Endothelial cell of umbilical vein (primary cell): ENCODE measurements around the gene LRRC8E. TPM values are rescaled to one million over a fixed set of nuclear protein-coding genes. Genes with fewer than 3 reads are reported as not detected.

Experiments
- BruUV-seq: library from RNA; stranded (reverse); fragments of 400-500 nt; replicated peaks from 2 replicates; lab custom pipeline; 2021; lab: Mats Ljungman, UMichigan
- CTCF ChIA-PET: fragments of 300-600, 350-600 bp; sonication (Branson Sonifier 250); formaldehyde crosslinking; loops from one replicate; lab custom pipeline; 2021; ENCODE audit warnings: antibody characterized with exemption, inconsistent platforms; lab: Charles Lee
- POLR2A ChIA-PET: fragments of 300-600, 350-600 bp; sonication (Branson Sonifier 250); formaldehyde crosslinking; loops from one replicate; lab custom pipeline; 2021; ENCODE audit warnings: antibody characterized with exemption, inconsistent platforms; lab: Charles Lee
- DNase-seq: peaks from one replicate; pipeline ENCODE4 v3.0.0-alpha.2; 2011; ENCODE audit warnings: low read depth, low spot score
- FAIRE-seq: peaks from 2 replicates; lab custom pipeline; 2011; peaks lifted over from hg19 to GRCh38; lab: Jason Lieb, UNC
- H2AFZ ChIP-seq: 2 replicates; pipeline ENCODE4 v1.6.0; 2012; ENCODE audit warnings: low read depth, low read length, control low read depth, inconsistent platforms
- H3K27ac ChIP-seq: 2 replicates; pipeline ENCODE4 v1.5.1; 2011; ENCODE audit warnings: low read depth, mild to moderate bottlenecking, control low read depth, low read length, moderate library complexity; ENCODE audit not compliant: insufficient read depth
- H3K27me3 ChIP-seq, 2 experiments: 2 replicates each; pipeline versions ENCODE4 v1.6.0 to v1.6.1; 2011; ENCODE audit warnings: low read length in 2 of 2, mixed read lengths in 1 of 2; ENCODE audit not compliant: control insufficient read depth in 2 of 2, insufficient read depth in 2 of 2
- H3K36me3 ChIP-seq, 2 experiments: 2 replicates in 1 of 2; 3 replicates in 1 of 2; pipeline ENCODE4 v1.5.1; 2011; ENCODE audit warnings: low read length in 2 of 2, mild to moderate bottlenecking in 1 of 2, moderate library complexity in 1 of 2; ENCODE audit not compliant: control insufficient read depth in 2 of 2, insufficient read depth in 2 of 2; ENCODE audit errors: extremely low read depth in 1 of 2
- H3K4me1 ChIP-seq: 3 replicates; pipeline ENCODE4 v1.5.1; 2011; ENCODE audit warnings: mild to moderate bottlenecking, low read length; ENCODE audit not compliant: control insufficient read depth, insufficient read depth; ENCODE audit errors: extremely low read depth
- H3K4me2 ChIP-seq: 2 replicates; pipeline ENCODE4 v1.6.1; 2011; ENCODE audit warnings: low read length, control low read depth, mixed read lengths; ENCODE audit not compliant: insufficient read depth
- H3K4me3 ChIP-seq, 3 experiments: fragments of 200-600 bp in 1 of 3; sonication (generic), shearing (Covaris generic) in 1 of 3; replicated peaks in 1 of 3; 2 replicates each; pipeline ENCODE4 v1.5.1; 2011 to 2016; ENCODE audit warnings: control low read depth in 3 of 3, low read length in 3 of 3, mild to moderate bottlenecking in 2 of 3, inconsistent platforms in 1 of 3, low read depth in 1 of 3, moderate library complexity in 1 of 3; ENCODE audit not compliant: insufficient read depth in 1 of 3
- H3K79me2 ChIP-seq: 2 replicates; pipeline ENCODE4 v1.6.0; 2012; ENCODE audit warnings: low read length, inconsistent platforms; ENCODE audit not compliant: control insufficient read depth, insufficient read depth
- H3K9ac ChIP-seq: replicated peaks from 2 replicates; pipeline ENCODE3; 2011; ENCODE audit warnings: low read length, control low read depth; ENCODE audit not compliant: insufficient read depth; ENCODE audit errors: extremely low read depth
- H3K9me1 ChIP-seq: replicated peaks from 3 replicates; pipeline ENCODE4 v1.6.0; 2011; ENCODE audit warnings: mild to moderate bottlenecking, low read length; ENCODE audit not compliant: control insufficient read depth, insufficient read depth; ENCODE audit errors: extremely low read depth
- H3K9me3 ChIP-seq: replicated peaks from 2 replicates; pipeline ENCODE4 v1.5.1; 2012; ENCODE audit warnings: low read length, inconsistent platforms; ENCODE audit not compliant: control insufficient read depth, insufficient read depth
- H4K20me1 ChIP-seq: replicated peaks from 2 replicates; pipeline ENCODE3; 2011; ENCODE audit warnings: mild to moderate bottlenecking, low read length; ENCODE audit not compliant: control insufficient read depth, insufficient read depth; ENCODE audit errors: extremely low read depth
- CTCF ChIP-seq, 2 donors: IDR thresholded peaks; 1 replicate in 1 of 2; 2 replicates in 1 of 2; pipeline ENCODE4 v1.5.1; 2011; ENCODE audit warnings: low read length in 2 of 2, mild to moderate bottlenecking in 2 of 2, moderate library complexity in 2 of 2, control low read depth in 1 of 2, inconsistent platforms in 1 of 2, low read depth in 1 of 2; ENCODE audit not compliant: insufficient read depth in 1 of 2; ENCODE audit errors: extremely low read depth in 1 of 2
- EZH2 ChIP-seq: IDR thresholded peaks from 2 replicates; pipeline ENCODE4 v1.6.1; 2012; ENCODE audit warnings: borderline replicate concordance, low read depth, mild to moderate bottlenecking, moderate library complexity, low read length, inconsistent platforms; ENCODE audit not compliant: severe bottlenecking
- FOS ChIP-seq: IDR thresholded peaks from 2 replicates; pipeline ENCODE4 v1.6.1; 2011; ENCODE audit warnings: mild to moderate bottlenecking, low read length, moderate library complexity, borderline replicate concordance; ENCODE audit not compliant: insufficient read depth
- GATA2 ChIP-seq: IDR thresholded peaks from 2 replicates; pipeline ENCODE4 v1.7.0; 2011; ENCODE audit warnings: low read depth, mild to moderate bottlenecking, moderate library complexity, mixed read lengths, low read length; ENCODE audit not compliant: insufficient read length, insufficient read depth
- JUN ChIP-seq: IDR thresholded peaks from 2 replicates; pipeline ENCODE4 v1.6.1; 2011; ENCODE audit warnings: borderline replicate concordance, low read depth; ENCODE audit not compliant: insufficient read length, insufficient read depth
- MAX ChIP-seq: IDR thresholded peaks from 2 replicates; pipeline ENCODE4 v1.6.1; 2011; ENCODE audit not compliant: insufficient read depth, insufficient read length
- MYC ChIP-seq: IDR thresholded peaks from one replicate; pipeline ENCODE4 v1.6.1; 2011; ENCODE audit warnings: mild to moderate bottlenecking, low read depth, low read length
- POLR2A ChIP-seq: IDR thresholded peaks from 2 replicates; pipeline ENCODE4 v1.6.1; 2012; ENCODE audit warnings: low read depth, mild to moderate bottlenecking, control low read depth, low read length
- POLR2AphosphoS5 ChIP-seq: IDR thresholded peaks from 2 replicates; pipeline ENCODE4 v1.6.1; 2012; ENCODE audit warnings: low read depth, mild to moderate bottlenecking, control low read depth, low read length, moderate library complexity; ENCODE audit not compliant: insufficient read depth
- dilution Hi-C: fragments of 300-500 bp; cut with MboI; formaldehyde crosslinking; loops from one replicate; pipeline ENCODE4 v1.15.0; 2019; ENCODE audit warnings: low sequenced_read_pairs; ENCODE audit not compliant: extremely low pct_ligation_motif_present
- intact Hi-C: fragments of 100-400 bp; cut with micrococcal nuclease; formaldehyde crosslinking; loops from one replicate; pipeline ENCODE4 v1.10.0; 2022
- polyA plus RNA-seq, 4 experiments: library from polyadenylated mRNA; depleted of rRNA in 3 of 4; stranded (reverse) in 3 of 4; unstranded in 1 of 4; fragments of >200 nt; gene quantifications; 2 replicates each; pipeline versions ENCODE4 v1.2.1 to v1.2.3, GENCODE V29; 2011 to 2012; ENCODE audit warnings: missing spikeins in 1 of 4
- total RNA-seq: library from RNA; stranded (reverse); gene quantifications from 2 replicates; pipeline ENCODE4 v1.2.3, GENCODE V29; 2021

Gene LRRC8E
- total and polyA plus RNA-seq, 2 donors (not counting 3 experiments of a cell fraction or from before 2014, with no cell fraction given): 1.1 to 1.6 TPM

- FAIRE-seq (no peak), DNase-seq (no peak)
- POLR2A ChIA-PET: interaction anchor here (0.6 kb wide), 1 partner anchor 307 kb away, joined by 6 read pairs; no protein-coding TSS in a partner anchor
- no peak overlapping the region for H3K4me3 ChIP-seq
- BruUV-seq: no TSS peak
- H3K36me3 ChIP-seq: no peaks in the 10 kb centered on the region
- no peak overlapping the region for H3K27ac ChIP-seq
- no peak overlapping the region for H3K9ac ChIP-seq
- no peak overlapping the region for H3K4me2 ChIP-seq
- H2AFZ ChIP-seq: no peak overlapping the region
- no peaks in the 10 kb centered on the region for H3K27me3 ChIP-seq
- intact Hi-C loops: no loop called here
- no peaks in the 10 kb centered on the region for H3K9me1 ChIP-seq
- H3K9me3 ChIP-seq: no peaks in the 10 kb centered on the region
- TF ChIP-seq MYC: no peak
- TF ChIP-seq POLR2A: no peak
- no peak for TF ChIP-seq GATA2
- TF ChIP-seq MAX: no peak
- no peak for TF ChIP-seq POLR2AphosphoS5
- no peak for TF ChIP-seq CTCF (IDR thresholded peaks at IDR 0.05; ENCODE audit: extremely low read depth in 1 of 2, insufficient read depth in 1 of 2, low read depth in 1 of 2, low read length in 2 of 2)
- no peak for TF ChIP-seq EZH2
- no peak for TF ChIP-seq FOS
- no peak for TF ChIP-seq JUN
- H4K20me1 ChIP-seq: no peaks in the 10 kb centered on the region
- CTCF ChIA-PET: no interaction called here
- no peaks in the 10 kb centered on the region for H3K79me2 ChIP-seq
- dilution Hi-C loops: no loop called here
- H3K4me1 ChIP-seq: no peaks in the 10 kb centered on the region
Observed at GRCh38 chr19:7894612-7895309, 6.5 kb downstream of the LRRC8E start.
